GM23248 (cell line): ENCODE results near the gene PNPLA2.

Experiments used
- EZH2 ChIP-seq: fragments of 200-600 bp; sonication (generic); IDR thresholded peaks from 2 replicates; pipeline ENCODE4 v1.6.1; 2018; ENCODE audit warnings: antibody characterized with exemption, mild to moderate bottlenecking; ENCODE audit not compliant: insufficient read depth, poor library complexity, severe bottlenecking
- EZH2phosphoT487 ChIP-seq: fragments of 200-600 bp; sonication (generic); IDR thresholded peaks from 2 replicates; pipeline ENCODE4 v1.6.1; 2018; ENCODE audit warnings: antibody characterized with exemption, moderate library complexity, mild to moderate bottlenecking, low read depth; ENCODE audit not compliant: insufficient read depth

GRCh38 chr11:860234-861104 lies 41.8 kb downstream of the PNPLA2 start:
- TF ChIP-seq EZH2phosphoT487 (no peak), EZH2 (no peak)
